OCI-M1 (cell line): ENCODE measurements around the gene HBD.

Experiments used
- DNase-seq: peaks from one replicate; lab custom pipeline; 2025; lab: John Stamatoyannopoulos, UW

Gene HBD

GRCh38 chr11:5234381-5234834, at the start of gene HBD:
TSS of gene HBD (minus strand) at chr11:5234483. CDS start at chr11:5234433, 50 bp downstream.
- peak; percentile 94 for DNase-seq

- no peak for DNase-seq
Observed at GRCh38 chr11:5283882-5284281, 49.6 kb upstream of the HBD start.

- DNase-seq = no peak
Observed at GRCh38 chr11:5283086-5283485, 48.8 kb upstream of the HBD start.

DNA sequence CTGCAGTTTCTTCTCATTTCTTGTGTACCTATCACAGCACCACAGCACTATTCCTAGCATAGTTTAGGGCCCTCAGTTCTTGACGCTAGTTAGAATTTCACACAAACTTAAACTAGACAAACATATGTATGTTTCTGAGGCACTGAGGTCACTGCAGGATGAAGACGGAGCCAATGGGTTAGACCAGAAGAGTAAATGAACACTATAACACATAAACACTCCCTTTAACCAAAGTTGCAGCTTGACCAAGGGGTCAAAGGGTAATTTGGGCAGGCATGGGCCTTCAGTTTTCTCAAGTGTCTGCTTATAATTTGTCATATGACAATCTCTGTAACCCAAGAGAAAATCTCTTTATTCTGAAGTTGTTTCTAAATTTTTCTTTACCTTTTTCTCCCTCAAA, 48.3 kb upstream of the HBD start:
- no peak for DNase-seq

GRCh38 chr11:5281596-5281995, 47.3 kb upstream of the HBD start:
- DNase-seq = no peak

GRCh38 chr11:5280582-5281102, 46.4 kb upstream of the HBD start:
- DNase-seq = peak; percentile 99

DNA sequence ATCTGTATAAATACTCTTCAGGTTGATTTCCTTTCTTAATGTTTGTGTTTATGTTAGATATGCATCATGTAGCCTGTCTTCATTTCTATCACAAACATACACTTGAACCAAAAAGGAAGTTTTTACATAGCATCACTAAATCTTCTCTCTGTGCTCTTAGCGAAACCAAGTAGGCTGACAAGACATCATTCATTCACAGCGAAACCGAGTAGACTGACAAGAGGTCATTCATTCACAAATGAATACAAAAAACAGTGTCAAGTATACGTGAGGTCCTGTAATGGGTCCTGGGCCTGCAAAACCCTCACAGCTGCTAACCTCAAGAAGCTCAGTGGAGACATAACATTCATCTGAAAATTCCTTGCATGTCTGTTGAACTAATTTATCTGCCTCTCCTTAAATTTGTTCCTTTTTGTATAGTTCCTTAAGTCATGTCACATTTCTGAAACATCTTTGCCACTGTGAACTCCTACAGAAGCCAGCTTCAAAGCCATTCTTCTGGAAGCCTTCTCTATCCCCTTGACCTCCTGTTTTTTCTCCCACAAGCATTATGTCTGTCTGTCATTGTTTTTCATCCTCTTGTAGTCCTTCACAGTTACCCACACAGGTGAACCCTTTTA, 45.3 kb upstream of the HBD start:
- DNase-seq = peak; percentile 53

GRCh38 chr11:5277807-5278382, 43.6 kb upstream of the HBD start:
- DNase-seq = peak; percentile 27

GRCh38 chr11:5276697-5277096, 42.4 kb upstream of the HBD start:
- peak; percentile 31 for DNase-seq

DNA sequence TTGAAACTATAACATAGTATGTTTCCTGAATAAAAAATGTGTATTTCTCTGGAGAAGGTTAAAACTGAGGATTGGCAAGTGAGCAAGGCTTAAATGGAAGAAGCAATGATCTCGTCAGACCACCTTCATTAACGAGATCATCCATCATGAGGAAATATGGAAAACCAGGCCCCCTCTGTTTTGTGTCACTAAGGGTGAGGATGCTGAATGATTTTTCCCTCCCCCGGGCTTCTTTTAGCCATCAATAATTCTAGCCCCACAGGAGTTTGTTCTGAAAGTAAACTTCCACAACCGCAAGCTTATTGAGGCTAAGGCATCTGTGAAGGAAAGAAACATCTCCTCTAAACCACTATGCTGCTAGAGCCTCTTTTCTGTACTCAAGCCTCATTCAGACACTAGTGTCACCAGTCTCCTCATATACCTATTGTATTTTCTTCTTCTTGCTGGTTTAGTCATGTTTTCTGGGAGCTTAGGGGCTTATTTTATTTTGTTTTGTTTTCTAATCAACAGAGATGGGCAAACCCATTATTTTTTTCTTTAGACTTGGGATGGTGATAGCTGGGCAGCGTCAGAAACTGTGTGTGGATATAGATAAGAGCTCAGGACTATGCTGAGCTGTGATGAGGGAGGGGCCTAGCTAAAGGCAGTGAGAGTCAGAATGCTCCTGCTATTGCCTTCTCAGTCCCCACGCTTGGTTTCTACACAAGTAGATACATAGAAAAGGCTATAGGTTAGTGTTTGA, 41.3 kb upstream of the HBD start:
- DNase-seq = peak; percentile 96

DNA sequence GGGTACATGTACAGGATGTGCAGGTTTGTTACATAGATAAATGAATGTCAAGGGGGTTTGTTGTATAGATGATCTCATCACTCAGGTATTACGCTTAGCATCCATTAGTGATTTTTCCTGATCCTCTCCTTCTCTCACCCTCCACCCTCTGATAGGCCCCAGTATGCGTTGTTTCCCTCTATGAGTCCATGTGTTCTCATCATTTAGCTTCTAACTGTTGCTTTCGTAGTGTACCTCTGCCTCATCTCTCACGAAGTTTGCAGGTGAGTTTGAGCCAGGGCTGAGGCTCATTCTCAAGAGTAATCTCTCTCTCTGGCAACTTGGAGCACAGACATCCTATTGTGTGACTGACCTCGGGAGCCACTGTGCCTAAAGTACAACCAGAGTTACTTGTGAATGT, 40.1 kb upstream of the HBD start:
- no peak for DNase-seq

- DNase-seq = peak; percentile 57
Observed at GRCh38 chr11:5272395-5273017, 38.2 kb upstream of the HBD start.

- DNase-seq = no peak
Observed at GRCh38 chr11:5269715-5270147, 35.4 kb upstream of the HBD start, which contains the start of gene HBE1. TSS of gene HBE1 (minus strand) at chr11:5269945. CDS start at chr11:5269890, 55 bp downstream.

- DNase-seq = no peak
Observed at GRCh38 chr11:5267033-5267563, 32.8 kb upstream of the HBD start.

- DNase-seq = no peak
Observed at GRCh38 chr11:5266609-5267008, 32.3 kb upstream of the HBD start.

- no peak for DNase-seq
Observed at GRCh38 chr11:5265832-5266231, 31.5 kb upstream of the HBD start.

- DNase-seq = no peak
Observed at GRCh38 chr11:5258543-5259262, 24.4 kb upstream of the HBD start.

- DNase-seq = peak; percentile 49
Observed at GRCh38 chr11:5257296-5257695, 23.0 kb upstream of the HBD start.

DNA sequence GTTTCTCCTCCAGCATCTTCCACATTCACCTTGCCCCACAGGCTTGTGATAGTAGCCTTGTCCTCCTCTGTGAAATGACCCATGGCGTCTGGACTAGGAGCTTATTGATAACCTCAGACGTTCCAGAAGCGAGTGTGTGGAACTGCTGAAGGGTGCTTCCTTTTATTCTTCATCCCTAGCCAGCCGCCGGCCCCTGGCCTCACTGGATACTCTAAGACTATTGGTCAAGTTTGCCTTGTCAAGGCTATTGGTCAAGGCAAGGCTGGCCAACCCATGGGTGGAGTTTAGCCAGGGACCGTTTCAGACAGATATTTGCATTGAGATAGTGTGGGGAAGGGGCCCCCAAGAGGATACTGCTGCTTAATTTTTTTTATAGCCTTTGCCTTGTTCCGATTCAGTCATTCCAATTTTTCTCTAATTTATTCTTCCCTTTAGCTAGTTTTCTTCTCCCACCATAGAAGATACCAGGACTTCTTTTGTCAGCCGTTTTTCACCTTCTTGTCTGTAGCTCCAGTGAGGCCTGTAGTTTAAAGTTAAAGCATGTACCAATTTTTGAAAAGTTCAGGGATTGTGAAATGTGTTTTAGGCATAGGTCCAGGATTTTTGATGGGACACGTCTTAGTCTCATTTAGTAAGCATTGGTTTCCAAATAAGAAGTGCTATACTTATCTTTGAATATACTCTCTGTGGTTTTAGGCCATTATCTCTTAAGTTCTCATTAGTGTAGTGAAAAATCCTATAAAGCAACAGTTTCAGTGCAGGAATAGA, 20.5 kb upstream of the HBD start, which contains the start of gene HBG2:
HBG2 (minus strand) TSS at position 136 of the 768 bp plus-strand sequence; CDS start at position 83, 53 bp downstream.
- DNase-seq = peak; percentile 71

- DNase-seq = peak; percentile 44
Observed at GRCh38 chr11:5254023-5254422, 19.7 kb upstream of the HBD start.
